ENCODE data around the gene SLC25A44.

DNA sequence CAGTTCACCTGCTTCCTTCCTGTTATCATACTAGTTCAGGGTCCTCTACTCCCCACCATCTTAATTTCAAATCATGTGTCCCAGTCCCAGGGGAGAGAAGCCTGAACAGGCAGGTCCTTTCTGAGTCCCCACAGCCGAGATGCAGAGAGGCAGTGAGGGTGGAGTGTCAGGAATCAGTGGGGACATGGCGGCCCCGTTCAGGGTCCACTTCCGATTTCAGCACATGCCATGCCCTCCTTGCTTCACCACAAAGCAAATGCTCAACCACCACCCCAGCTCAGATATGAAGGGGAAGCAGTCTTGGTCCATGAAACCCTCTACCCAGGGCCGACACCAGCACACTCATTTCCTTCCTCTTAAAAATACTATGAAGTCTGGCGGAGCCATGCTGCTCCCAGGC, 45.7 kb upstream of the SLC25A44 start:
- TF ChIP-seq ZNF274 (IDR thresholded peaks at IDR 0.05; ENCODE audit: low read depth, low read length) (no peak), YY1 (IDR thresholded peaks at IDR 0.05; ENCODE audit: insufficient read depth, insufficient read length) (no peak), SUZ12 (IDR thresholded peaks at IDR 0.05; ENCODE audit: extremely low read depth, insufficient read depth, insufficient read length) (no peak)
